GM12874 (cell line): ENCODE data around the gene RHNO1.

ENCODE experiments used
- CTCF ChIP-seq: IDR thresholded peaks from 2 replicates; pipeline ENCODE4 v1.5.1; 2011; ENCODE audit warnings: low read depth, mild to moderate bottlenecking, control low read depth, low read length, moderate library complexity; ENCODE audit not compliant: insufficient read depth

Gene RHNO1

GRCh38 chr12:2858944-2859421 is 18.0 kb upstream of the RHNO1 start:
- TF ChIP-seq CTCF, result no peak

GRCh38 chr12:2860170-2860569 is 16.9 kb upstream of the RHNO1 start:
- no peak for TF ChIP-seq CTCF

GRCh38 chr12:2862876-2863275 is 14.1 kb upstream of the RHNO1 start:
- no peak for TF ChIP-seq CTCF

GRCh38 chr12:2864198-2864597 is 12.8 kb upstream of the RHNO1 start:
- no peak for TF ChIP-seq CTCF

- no peak for TF ChIP-seq CTCF
Measured at GRCh38 chr12:2876431-2877046, 484 bp upstream of the RHNO1 start.

- TF ChIP-seq CTCF, result no peak
Measured at GRCh38 chr12:2877953-2878732, 1.1 kb downstream of the RHNO1 start.

- no peak for TF ChIP-seq CTCF
Measured at GRCh38 chr12:2879853-2880252, 2.8 kb downstream of the RHNO1 start.
